Measurements from ENCODE around the gene HSPA6.

The HSPA6 gene

GRCh38 chr1:161495490-161495889 lies 28.9 kb upstream of the HSPA6 start:
- no peaks in the 10 kb centered on the region for H3K9me3 ChIP-seq
- H3K4me1 ChIP-seq, result no peaks in the 10 kb centered on the region
- H3K27me3 ChIP-seq, result peaks cover 71% of the 10 kb centered on the region
- H3K4me3 ChIP-seq (ENCODE audit: low read depth, low read length), result no peak overlapping the region
- no peak for DNase-seq
- H3K36me3 ChIP-seq, result no peaks in the 10 kb centered on the region
- TF ChIP-seq CTCF (IDR thresholded peaks at IDR 0.05; ENCODE audit: low read depth, low read length), result no peak

GRCh38 chr1:161497961-161498360 lies 26.4 kb upstream of the HSPA6 start:
- H3K36me3 ChIP-seq, result no peaks in the 10 kb centered on the region
- peaks cover 56% of the 10 kb centered on the region for H3K27me3 ChIP-seq
- no peak for DNase-seq
- no peaks in the 10 kb centered on the region for H3K4me1 ChIP-seq
- H3K4me3 ChIP-seq (ENCODE audit: low read depth, low read length), result no peak overlapping the region
- no peaks in the 10 kb centered on the region for H3K9me3 ChIP-seq
- TF ChIP-seq CTCF (IDR thresholded peaks at IDR 0.05; ENCODE audit: low read depth, low read length), result no peak

GRCh38 chr1:161498646-161499045 lies 25.7 kb upstream of the HSPA6 start:
- Histone ChIP-seq H3K9me3 (no peaks in the 10 kb centered on the region), H3K27me3 (peaks cover 56% of the 10 kb centered on the region), H3K4me1 (no peaks in the 10 kb centered on the region), H3K4me3 (ENCODE audit: low read depth, low read length) (no peak overlapping the region), H3K36me3 (no peaks in the 10 kb centered on the region)
- TF ChIP-seq CTCF (IDR thresholded peaks at IDR 0.05; ENCODE audit: low read depth, low read length), result no peak
- no peak for DNase-seq

- TF ChIP-seq CTCF (IDR thresholded peaks at IDR 0.05; ENCODE audit: low read depth, low read length), result no peak
- no peaks in the 10 kb centered on the region for H3K9me3 ChIP-seq
- DNase-seq, result no peak
- H3K4me1 ChIP-seq, result no peaks in the 10 kb centered on the region
- no peak overlapping the region for H3K4me3 ChIP-seq (ENCODE audit: low read depth, low read length)
- no peaks in the 10 kb centered on the region for H3K36me3 ChIP-seq
- peaks cover 56% of the 10 kb centered on the region for H3K27me3 ChIP-seq
These were observed 25.0 kb upstream of the HSPA6 start for GRCh38 chr1:161499099-161500039.

- Histone ChIP-seq H3K4me1 (no peaks in the 10 kb centered on the region), H3K4me3 (ENCODE audit: low read depth, low read length) (no peak overlapping the region), H3K9me3 (no peaks in the 10 kb centered on the region), H3K36me3 (no peaks in the 10 kb centered on the region), H3K27me3 (peaks cover 47% of the 10 kb centered on the region)
- no peak for TF ChIP-seq CTCF (IDR thresholded peaks at IDR 0.05; ENCODE audit: low read depth, low read length)
- no peak for DNase-seq
These were observed 23.1 kb upstream of the HSPA6 start for GRCh38 chr1:161501234-161501633.

GRCh38 chr1:161502181-161502580 lies 22.2 kb upstream of the HSPA6 start:
- no peaks in the 10 kb centered on the region; the same call in 1 of the 2 replicates for H3K9me3 ChIP-seq
- no peaks in the 10 kb centered on the region for H3K4me1 ChIP-seq
- DNase-seq, result no peak
- peaks cover 41% of the 10 kb centered on the region for H3K27me3 ChIP-seq
- no peak for TF ChIP-seq CTCF (IDR thresholded peaks at IDR 0.05; ENCODE audit: low read depth, low read length)
- H3K4me3 ChIP-seq (ENCODE audit: low read depth, low read length), result no peak overlapping the region
- H3K36me3 ChIP-seq, result no peaks in the 10 kb centered on the region

All from BE2C (cell line).